Measurements from ENCODE around the gene LMX1B.

GRCh38 chr9:126647585-126648411 lies 34.1 kb downstream of the LMX1B start:
- TF ChIP-seq CTCF (IDR thresholded peaks at IDR 0.05) (no peak), POLR2AphosphoS5 (IDR thresholded peaks at IDR 0.05) (no peak), EP300 (IDR thresholded peaks at IDR 0.05) (no peak)

Measured in stomach (tissue), 4 donors.